ENCODE data around the gene PSMA2. TPM values are rescaled to one million over a fixed set of nuclear protein-coding genes. Genes with fewer than 3 reads are reported as not detected.

The PSMA2 gene
- total RNA-seq, 1 experiment from 2014 or later, result 152 TPM

- no peak overlapping the region for H3K4me2 ChIP-seq (ENCODE audit: low read length)
- ChIA-PET CTCF (no interaction called here), POLR2A (no interaction called here), RAD21 (ENCODE audit: low non-redundant PET in 1 of 2, low total read pairs in 2 of 2, uncharacterized antibody in 2 of 2, unreplicated experiment in 2 of 2) (no interaction called here)
- H3K9me2 ChIP-seq (ENCODE audit: insufficient read depth), result no peaks in the 10 kb centered on the region
- no peaks in the 10 kb centered on the region for H4K20me1 ChIP-seq (ENCODE audit: insufficient read depth)
- intact Hi-C loops (cut with micrococcal nuclease), result no loop called here
- no peaks in the 10 kb centered on the region for H3K36me3 ChIP-seq (ENCODE audit: control insufficient read depth in 1 of 2, insufficient read depth in 2 of 2, low read length in 2 of 2)
- no peak overlapping the region for H3K9ac ChIP-seq (ENCODE audit: low read length)
- peaks cover 7% of the 10 kb centered on the region; the same call in 1 of the 2 replicates for H3K27me3 ChIP-seq (ENCODE audit: insufficient read depth, low read length)
- H3K4me1 ChIP-seq (ENCODE audit: control insufficient read depth in 1 of 2, insufficient read depth in 2 of 2, low read length in 2 of 2), result peaks cover 0 to 6% of the 10 kb centered on the region in 2 experiments; a peak in 2 of 4 replicates
- 0 out of 2 replicates have a peak, but pooled peaks cover 6% of the 10 kb centered on the region for H3K79me2 ChIP-seq (ENCODE audit: insufficient read depth, low read length)
- ATAC-seq (no peak), DNase-seq (ENCODE audit: low read depth, low spot score) (no peak)
- no peak for TF ChIP-seq SRF (IDR thresholded peaks at IDR 0.05; ENCODE audit: low read depth)
- TF ChIP-seq EZH2phosphoT487 (IDR thresholded peaks at IDR 0.05; ENCODE audit: borderline replicate concordance), result no peak
- no peak for TF ChIP-seq ZNF274 (IDR thresholded peaks at IDR 0.05; ENCODE audit: low read depth, low read length)
- TF ChIP-seq RAD21 (IDR thresholded peaks at IDR 0.05; ENCODE audit: low read depth), result no peak
- TF ChIP-seq SIN3A (IDR thresholded peaks at IDR 0.05; ENCODE audit: low read depth), result no peak
- no peak for TF ChIP-seq EZH2 (IDR thresholded peaks at IDR 0.05)
- TF ChIP-seq ATF3 (IDR thresholded peaks at IDR 0.05), result no peak
- TF ChIP-seq YY1 (IDR thresholded peaks at IDR 0.05; ENCODE audit: extremely low read depth, insufficient replicate concordance, low read depth, low read length), result no peak
- TF ChIP-seq CTCF (IDR thresholded peaks at IDR 0.05 in 2 of 3, conservative IDR thresholded peaks at IDR 0.05 in 1 of 3; ENCODE audit: borderline replicate concordance in 1 of 3, insufficient read depth in 1 of 3, low read depth in 2 of 3, low read length in 2 of 3), result no peak
- TF ChIP-seq ELF1 (IDR thresholded peaks at IDR 0.05; ENCODE audit: borderline replicate concordance, low read depth), result no peak
- TF ChIP-seq MAX (IDR thresholded peaks at IDR 0.05), result no peak
- no peak for TF ChIP-seq JUND (IDR thresholded peaks at IDR 0.05)
- TF ChIP-seq SP1 (IDR thresholded peaks at IDR 0.05; ENCODE audit: low read depth), result no peak
- TF ChIP-seq REST (IDR thresholded peaks at IDR 0.05; ENCODE audit: low read depth), result no peak
- TF ChIP-seq FOSL1 (IDR thresholded peaks at IDR 0.05; ENCODE audit: low read depth), result no peak
- TF ChIP-seq ZBTB33 (IDR thresholded peaks at IDR 0.05; ENCODE audit: extremely low read depth, insufficient replicate concordance, low read length), result no peak
- no peak for TF ChIP-seq POLR2A (IDR thresholded peaks at IDR 0.05; ENCODE audit: borderline replicate concordance, extremely low read depth, insufficient read depth, insufficient read length)
- no peak for TF ChIP-seq EGR1 (IDR thresholded peaks at IDR 0.05; ENCODE audit: low read depth)
- no peak for TF ChIP-seq CBX3 (IDR thresholded peaks at IDR 0.05; ENCODE audit: low read depth)
- H2AFZ ChIP-seq (ENCODE audit: low read depth, low read length, poor library complexity, severe bottlenecking), result no peak overlapping the region
- no TSS peak for BruUV-seq (replicated peaks)
- H3K27ac ChIP-seq (ENCODE audit: low read depth, low read length), result no peak overlapping the region
- H3K4me3 ChIP-seq (replicated peaks in 1 of 2; ENCODE audit: low read depth in 1 of 2, low read length in 2 of 2), result no peak overlapping the region
- no peaks in the 10 kb centered on the region for H3K9me3 ChIP-seq (ENCODE audit: control insufficient read depth in 1 of 2, insufficient read depth in 1 of 2, low read depth in 1 of 2, low read length in 2 of 2)
Observed at GRCh38 chr7:42906181-42906580, 25.8 kb downstream of the PSMA2 start.
